HEK293 (cell line): Measurements from ENCODE around the gene FERMT1.

Experiments used
- GLI4 ChIP-seq: fragments of 450-650 bp; formaldehyde crosslinking; IDR thresholded peaks from 2 replicates; pipeline ENCODE4 v1.5.1; 2016; ENCODE audit warnings: missing biosample characterization, missing genetic modification characterization
- OSR2 ChIP-seq: fragments of 450-650 bp; formaldehyde crosslinking; IDR thresholded peaks from 2 replicates; pipeline ENCODE4 v1.5.1; 2016; ENCODE audit warnings: missing biosample characterization, missing genetic modification characterization
- RBAK ChIP-seq: fragments of 450-650 bp; formaldehyde crosslinking; IDR thresholded peaks from 2 replicates; pipeline ENCODE4 v1.5.1; 2016; ENCODE audit warnings: missing biosample characterization, missing genetic modification characterization
- YY1 ChIP-seq: fragments of 450-650 bp; formaldehyde crosslinking; IDR thresholded peaks from 2 replicates; pipeline ENCODE4 v1.5.1; 2018; ENCODE audit warnings: missing biosample characterization, missing genetic modification characterization
- YY2 ChIP-seq: fragments of 450-650 bp; formaldehyde crosslinking; IDR thresholded peaks from 2 replicates; pipeline ENCODE4 v1.5.1; 2016; ENCODE audit warnings: missing biosample characterization, missing genetic modification characterization
- ZBTB48 ChIP-seq: fragments of 450-650 bp; formaldehyde crosslinking; IDR thresholded peaks from 2 replicates; pipeline ENCODE4 v1.5.1; 2016; ENCODE audit warnings: missing biosample characterization, missing genetic modification characterization
- ZBTB7A ChIP-seq: fragments of 450-650 bp; formaldehyde crosslinking; IDR thresholded peaks from 2 replicates; pipeline ENCODE4 v1.5.1; 2016; ENCODE audit warnings: low read depth, missing biosample characterization, missing genetic modification characterization
- ZBTB8A ChIP-seq: fragments of 450-650 bp; formaldehyde crosslinking; IDR thresholded peaks from 2 replicates; pipeline ENCODE4 v1.5.1; 2016; ENCODE audit warnings: missing biosample characterization, missing genetic modification characterization
- ZFP41 ChIP-seq: fragments of 450-650 bp; formaldehyde crosslinking; IDR thresholded peaks from 2 replicates; pipeline ENCODE4 v1.5.1; 2016; ENCODE audit warnings: missing biosample characterization, missing genetic modification characterization, borderline replicate concordance
- ZNF112 ChIP-seq: fragments of 450-650 bp; formaldehyde crosslinking; IDR thresholded peaks from 2 replicates; pipeline ENCODE4 v1.5.0; 2017; ENCODE audit warnings: missing biosample characterization, missing genetic modification characterization
- ZNF121 ChIP-seq: fragments of 450-650 bp; formaldehyde crosslinking; IDR thresholded peaks from 2 replicates; pipeline ENCODE4 v1.5.1; 2016; ENCODE audit warnings: missing biosample characterization, missing genetic modification characterization
- ZNF146 ChIP-seq: fragments of 450-650 bp; formaldehyde crosslinking; IDR thresholded peaks from 2 replicates; pipeline ENCODE4 v1.5.1; 2016; ENCODE audit warnings: missing biosample characterization, missing genetic modification characterization
- ZNF214 ChIP-seq: fragments of 450-650 bp; formaldehyde crosslinking; IDR thresholded peaks from 2 replicates; pipeline ENCODE4 v1.5.1; 2017; ENCODE audit warnings: missing biosample characterization, mild to moderate bottlenecking, missing genetic modification characterization, borderline replicate concordance
- ZNF221 ChIP-seq: fragments of 450-650 bp; formaldehyde crosslinking; IDR thresholded peaks from 2 replicates; pipeline ENCODE4 v1.5.1; 2017; ENCODE audit warnings: missing biosample characterization, missing genetic modification characterization, borderline replicate concordance
- ZNF248 ChIP-seq: fragments of 450-650 bp; formaldehyde crosslinking; IDR thresholded peaks from 2 replicates; pipeline ENCODE4 v1.5.1; 2017; ENCODE audit warnings: missing biosample characterization, missing genetic modification characterization
- ZNF433 ChIP-seq: fragments of 450-650 bp; formaldehyde crosslinking; IDR thresholded peaks from 2 replicates; pipeline ENCODE4 v1.5.1; 2016; ENCODE audit warnings: missing biosample characterization, missing genetic modification characterization, low read depth
- ZNF514 ChIP-seq: fragments of 450-650 bp; formaldehyde crosslinking; IDR thresholded peaks from 2 replicates; pipeline ENCODE4 v1.5.1; 2016; ENCODE audit warnings: missing biosample characterization, missing genetic modification characterization
- ZNF544 ChIP-seq: fragments of 450-650 bp; formaldehyde crosslinking; IDR thresholded peaks from 2 replicates; pipeline ENCODE4 v1.5.0; 2017; ENCODE audit warnings: missing biosample characterization, missing genetic modification characterization
- ZNF560 ChIP-seq: fragments of 450-650 bp; formaldehyde crosslinking; IDR thresholded peaks from 2 replicates; pipeline ENCODE4 v1.5.1; 2017; ENCODE audit warnings: missing biosample characterization, missing genetic modification characterization, borderline replicate concordance
- ZNF623 ChIP-seq: fragments of 450-650 bp; formaldehyde crosslinking; IDR thresholded peaks from 2 replicates; pipeline ENCODE4 v1.5.1; 2016; ENCODE audit warnings: missing biosample characterization, missing genetic modification characterization
- ZNF658 ChIP-seq: fragments of 450-650 bp; formaldehyde crosslinking; IDR thresholded peaks from 2 replicates; pipeline ENCODE4; 2016; ENCODE audit warnings: missing biosample characterization, missing genetic modification characterization
- ZNF701 ChIP-seq: fragments of 450-650 bp; formaldehyde crosslinking; IDR thresholded peaks from 2 replicates; pipeline ENCODE4 v1.5.1; 2016; ENCODE audit warnings: missing biosample characterization, missing genetic modification characterization
- TF ChIP-seq, protein P1 (sequence below): fragments of 450-650 bp; formaldehyde crosslinking; IDR thresholded peaks from 2 replicates; pipeline ENCODE4 v1.5.1; 2017; ENCODE audit warnings: missing biosample characterization, missing genetic modification characterization
- TF ChIP-seq, protein P2 (sequence below): fragments of 450-650 bp; formaldehyde crosslinking; IDR thresholded peaks from 2 replicates; pipeline ENCODE4 v1.5.1; 2016; ENCODE audit warnings: missing biosample characterization, missing genetic modification characterization
- TF ChIP-seq, protein P3 (sequence below): fragments of 450-650 bp; formaldehyde crosslinking; IDR thresholded peaks from 2 replicates; pipeline ENCODE4 v1.5.1; 2017; ENCODE audit warnings: missing biosample characterization, missing genetic modification characterization
- TF ChIP-seq, protein P4 (sequence below): fragments of 450-650 bp; formaldehyde crosslinking; IDR thresholded peaks from 2 replicates; pipeline ENCODE4 v1.5.1; 2016; ENCODE audit warnings: missing biosample characterization, missing genetic modification characterization
- TF ChIP-seq, protein P5 (sequence below): fragments of 450-650 bp; formaldehyde crosslinking; IDR thresholded peaks from 2 replicates; pipeline ENCODE4 v1.5.1; 2016; ENCODE audit warnings: missing biosample characterization, missing genetic modification characterization
- TF ChIP-seq, protein P6 (sequence below): fragments of 450-650 bp; formaldehyde crosslinking; IDR thresholded peaks from 2 replicates; pipeline ENCODE4 v1.5.1; 2016; ENCODE audit warnings: missing biosample characterization, missing genetic modification characterization, low read depth

FERMT1 gene

DNA sequence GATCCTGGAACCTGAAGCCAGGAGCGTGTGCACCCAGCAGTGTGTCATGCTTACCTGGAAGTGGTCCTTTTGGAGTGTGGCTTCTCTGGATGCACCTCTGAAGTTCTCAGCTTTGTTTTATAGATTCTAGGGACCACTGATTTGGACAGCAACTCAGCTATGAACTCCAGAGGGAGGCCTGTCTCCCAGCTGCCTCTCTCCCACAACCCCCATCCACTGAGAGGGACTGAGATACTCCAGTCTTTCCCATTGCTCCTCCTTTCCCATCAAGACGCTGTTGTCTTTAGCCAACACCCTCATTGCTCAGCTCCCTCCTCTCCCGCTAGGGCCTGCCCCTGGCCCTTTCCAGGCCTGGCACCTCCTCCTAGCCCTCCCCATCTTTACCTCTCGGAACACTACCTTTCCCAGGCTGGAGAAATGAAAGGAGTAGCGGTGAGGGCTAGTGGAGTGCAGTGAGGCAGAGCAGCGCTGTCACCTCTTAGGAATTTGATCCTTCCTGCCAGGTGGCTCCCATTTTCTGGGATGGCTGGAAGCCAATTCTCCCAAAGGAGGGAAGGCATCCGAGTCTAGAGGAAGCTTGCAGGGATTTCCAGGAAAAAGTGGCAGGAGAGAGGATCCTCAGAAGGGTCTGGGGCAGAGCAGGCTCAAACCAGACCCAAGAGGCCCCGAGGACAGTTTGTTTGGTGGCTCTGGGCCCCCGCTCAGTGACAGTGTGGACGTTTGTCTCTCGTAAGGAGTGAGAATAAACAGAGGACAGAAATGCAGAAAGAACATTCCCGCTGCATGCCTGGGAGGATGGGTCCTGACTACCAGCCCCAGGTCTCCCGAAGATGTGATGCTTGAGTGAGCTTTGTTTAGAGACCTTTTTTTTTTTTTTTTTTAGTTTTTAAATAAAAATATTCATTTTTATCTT lies 68.8 kb downstream of the FERMT1 start, which contains the start of gene LRRN4 (continued):
- TF ChIP-seq ZNF121 (tag by site-specific recombination) (no peak), YY1 (tag by site-specific recombination) (no peak), YY2 (no peak), ZBTB48 (tag by site-specific recombination) (no peak), ZFP41 (tag by site-specific recombination) (no peak), RBAK (tag by site-specific recombination) (no peak), ZNF433 (tag by site-specific recombination) (no peak), ZNF146 (tag by site-specific recombination) (no peak), ZNF248 (no peak), GLI4 (tag by site-specific recombination) (no peak), OSR2 (tag by site-specific recombination) (no peak; the same call in 1 of the 2 replicates), ZNF658 (tag by site-specific recombination) (no peak), ZBTB8A (no peak), ZNF623 (no peak), ZBTB7A (no peak), ZNF214 (tag by site-specific recombination) (no peak), ZNF701 (tag by site-specific recombination) (no peak), ZNF221 (no peak), ZNF560 (tag by site-specific recombination) (no peak), ZNF544 (tag by site-specific recombination) (no peak), ZNF112 (tag by site-specific recombination) (no peak), ZNF514 (no peak)
- TF ChIP-seq, protein P1, sequence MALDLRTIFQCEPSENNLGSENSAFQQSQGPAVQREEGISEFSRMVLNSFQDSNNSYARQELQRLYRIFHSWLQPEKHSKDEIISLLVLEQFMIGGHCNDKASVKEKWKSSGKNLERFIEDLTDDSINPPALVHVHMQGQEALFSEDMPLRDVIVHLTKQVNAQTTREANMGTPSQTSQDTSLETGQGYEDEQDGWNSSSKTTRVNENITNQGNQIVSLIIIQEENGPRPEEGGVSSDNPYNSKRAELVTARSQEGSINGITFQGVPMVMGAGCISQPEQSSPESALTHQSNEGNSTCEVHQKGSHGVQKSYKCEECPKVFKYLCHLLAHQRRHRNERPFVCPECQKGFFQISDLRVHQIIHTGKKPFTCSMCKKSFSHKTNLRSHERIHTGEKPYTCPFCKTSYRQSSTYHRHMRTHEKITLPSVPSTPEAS (tag by site-specific recombination) = no peak
- TF ChIP-seq, protein P2, sequence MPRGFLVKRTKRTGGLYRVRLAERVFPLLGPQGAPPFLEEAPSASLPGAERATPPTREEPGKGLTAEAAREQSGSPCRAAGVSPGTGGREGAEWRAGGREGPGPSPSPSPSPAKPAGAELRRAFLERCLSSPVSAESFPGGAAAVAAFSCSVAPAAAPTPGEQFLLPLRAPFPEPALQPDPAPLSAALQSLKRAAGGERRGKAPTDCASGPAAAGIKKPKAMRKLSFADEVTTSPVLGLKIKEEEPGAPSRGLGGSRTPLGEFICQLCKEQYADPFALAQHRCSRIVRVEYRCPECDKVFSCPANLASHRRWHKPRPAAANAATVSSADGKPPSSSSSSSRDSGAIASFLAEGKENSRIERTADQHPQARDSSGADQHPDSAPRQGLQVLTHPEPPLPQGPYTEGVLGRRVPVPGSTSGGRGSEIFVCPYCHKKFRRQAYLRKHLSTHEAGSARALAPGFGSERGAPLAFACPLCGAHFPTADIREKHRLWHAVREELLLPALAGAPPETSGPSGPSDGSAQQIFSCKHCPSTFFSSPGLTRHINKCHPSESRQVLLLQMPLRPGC (tag by site-specific recombination) = no peak
- TF ChIP-seq, protein P3, sequence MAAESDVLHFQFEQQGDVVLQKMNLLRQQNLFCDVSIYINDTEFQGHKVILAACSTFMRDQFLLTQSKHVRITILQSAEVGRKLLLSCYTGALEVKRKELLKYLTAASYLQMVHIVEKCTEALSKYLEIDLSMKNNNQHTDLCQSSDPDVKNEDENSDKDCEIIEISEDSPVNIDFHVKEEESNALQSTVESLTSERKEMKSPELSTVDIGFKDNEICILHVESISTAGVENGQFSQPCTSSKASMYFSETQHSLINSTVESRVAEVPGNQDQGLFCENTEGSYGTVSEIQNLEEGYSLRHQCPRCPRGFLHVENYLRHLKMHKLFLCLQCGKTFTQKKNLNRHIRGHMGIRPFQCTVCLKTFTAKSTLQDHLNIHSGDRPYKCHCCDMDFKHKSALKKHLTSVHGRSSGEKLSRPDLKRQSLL (tag by site-specific recombination) = no peak
- TF ChIP-seq, protein P4, sequence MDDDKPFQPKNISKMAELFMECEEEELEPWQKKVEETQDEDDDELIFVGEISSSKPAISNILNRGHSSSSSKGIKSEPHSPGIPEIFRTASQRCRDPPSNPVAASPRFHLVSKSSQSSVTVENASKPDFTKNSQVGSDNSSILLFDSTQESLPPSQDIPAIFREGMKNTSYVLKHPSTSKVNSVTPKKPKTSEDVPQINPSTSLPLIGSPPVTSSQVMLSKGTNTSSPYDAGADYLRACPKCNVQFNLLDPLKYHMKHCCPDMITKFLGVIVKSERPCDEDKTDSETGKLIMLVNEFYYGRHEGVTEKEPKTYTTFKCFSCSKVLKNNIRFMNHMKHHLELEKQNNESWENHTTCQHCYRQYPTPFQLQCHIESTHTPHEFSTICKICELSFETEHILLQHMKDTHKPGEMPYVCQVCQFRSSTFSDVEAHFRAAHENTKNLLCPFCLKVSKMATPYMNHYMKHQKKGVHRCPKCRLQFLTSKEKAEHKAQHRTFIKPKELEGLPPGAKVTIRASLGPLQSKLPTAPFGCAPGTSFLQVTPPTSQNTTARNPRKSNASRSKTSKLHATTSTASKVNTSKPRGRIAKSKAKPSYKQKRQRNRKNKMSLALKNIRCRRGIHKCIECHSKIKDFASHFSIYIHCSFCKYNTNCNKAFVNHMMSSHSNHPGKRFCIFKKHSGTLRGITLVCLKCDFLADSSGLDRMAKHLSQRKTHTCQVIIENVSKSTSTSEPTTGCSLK (tag by site-specific recombination) = no peak
- TF ChIP-seq, protein P5, sequence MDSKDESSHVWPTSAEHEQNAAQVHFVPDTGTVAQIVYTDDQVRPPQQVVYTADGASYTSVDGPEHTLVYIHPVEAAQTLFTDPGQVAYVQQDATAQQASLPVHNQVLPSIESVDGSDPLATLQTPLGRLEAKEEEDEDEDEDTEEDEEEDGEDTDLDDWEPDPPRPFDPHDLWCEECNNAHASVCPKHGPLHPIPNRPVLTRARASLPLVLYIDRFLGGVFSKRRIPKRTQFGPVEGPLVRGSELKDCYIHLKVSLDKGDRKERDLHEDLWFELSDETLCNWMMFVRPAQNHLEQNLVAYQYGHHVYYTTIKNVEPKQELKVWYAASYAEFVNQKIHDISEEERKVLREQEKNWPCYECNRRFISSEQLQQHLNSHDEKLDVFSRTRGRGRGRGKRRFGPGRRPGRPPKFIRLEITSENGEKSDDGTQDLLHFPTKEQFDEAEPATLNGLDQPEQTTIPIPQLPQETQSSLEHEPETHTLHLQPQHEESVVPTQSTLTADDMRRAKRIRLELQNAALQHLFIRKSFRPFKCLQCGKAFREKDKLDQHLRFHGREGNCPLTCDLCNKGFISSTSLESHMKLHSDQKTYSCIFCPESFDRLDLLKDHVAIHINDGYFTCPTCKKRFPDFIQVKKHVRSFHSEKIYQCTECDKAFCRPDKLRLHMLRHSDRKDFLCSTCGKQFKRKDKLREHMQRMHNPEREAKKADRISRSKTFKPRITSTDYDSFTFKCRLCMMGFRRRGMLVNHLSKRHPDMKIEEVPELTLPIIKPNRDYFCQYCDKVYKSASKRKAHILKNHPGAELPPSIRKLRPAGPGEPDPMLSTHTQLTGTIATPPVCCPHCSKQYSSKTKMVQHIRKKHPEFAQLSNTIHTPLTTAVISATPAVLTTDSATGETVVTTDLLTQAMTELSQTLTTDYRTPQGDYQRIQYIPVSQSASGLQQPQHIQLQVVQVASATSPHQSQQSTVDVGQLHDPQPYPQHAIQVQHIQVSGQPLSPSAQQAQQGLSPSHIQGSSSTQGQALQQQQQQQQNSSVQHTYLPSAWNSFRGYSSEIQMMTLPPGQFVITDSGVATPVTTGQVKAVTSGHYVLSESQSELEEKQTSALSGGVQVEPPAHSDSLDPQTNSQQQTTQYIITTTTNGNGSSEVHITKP (tag by site-specific recombination) = peak; percentile 70
- TF ChIP-seq, protein P6, sequence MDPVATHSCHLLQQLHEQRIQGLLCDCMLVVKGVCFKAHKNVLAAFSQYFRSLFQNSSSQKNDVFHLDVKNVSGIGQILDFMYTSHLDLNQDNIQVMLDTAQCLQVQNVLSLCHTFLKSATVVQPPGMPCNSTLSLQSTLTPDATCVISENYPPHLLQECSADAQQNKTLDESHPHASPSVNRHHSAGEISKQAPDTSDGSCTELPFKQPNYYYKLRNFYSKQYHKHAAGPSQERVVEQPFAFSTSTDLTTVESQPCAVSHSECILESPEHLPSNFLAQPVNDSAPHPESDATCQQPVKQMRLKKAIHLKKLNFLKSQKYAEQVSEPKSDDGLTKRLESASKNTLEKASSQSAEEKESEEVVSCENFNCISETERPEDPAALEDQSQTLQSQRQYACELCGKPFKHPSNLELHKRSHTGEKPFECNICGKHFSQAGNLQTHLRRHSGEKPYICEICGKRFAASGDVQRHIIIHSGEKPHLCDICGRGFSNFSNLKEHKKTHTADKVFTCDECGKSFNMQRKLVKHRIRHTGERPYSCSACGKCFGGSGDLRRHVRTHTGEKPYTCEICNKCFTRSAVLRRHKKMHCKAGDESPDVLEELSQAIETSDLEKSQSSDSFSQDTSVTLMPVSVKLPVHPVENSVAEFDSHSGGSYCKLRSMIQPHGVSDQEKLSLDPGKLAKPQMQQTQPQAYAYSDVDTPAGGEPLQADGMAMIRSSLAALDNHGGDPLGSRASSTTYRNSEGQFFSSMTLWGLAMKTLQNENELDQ = no peak
